RWPE2 (cell line): ENCODE results near the gene ADAMTS16.
A peak's percentile ranks its signal among the peaks of the same experiment; 100 is the strongest.

Experiments
- ATAC-seq: fragments of 200-7000 bp; cut with Tn5 transposase; 3 replicates; pipeline ENCODE4 v1.9.1; 2021; ENCODE audit warnings: low read depth
- DNase-seq: peaks from one replicate; pipeline ENCODE4 v3.0.0-alpha.2; 2020; ENCODE audit warnings: low spot score
- H3K27ac ChIP-seq: fragments of 450-650 bp; 2 replicates; pipeline ENCODE4 v1.5.1; 2017; ENCODE audit warnings: mild to moderate bottlenecking; ENCODE audit not compliant: poor library complexity, severe bottlenecking
- H3K27me3 ChIP-seq: fragments of 250-450 bp; sonication (Bioruptor Pico); 2 replicates; pipeline ENCODE4 v1.5.1; 2021; ENCODE audit warnings: mild to moderate bottlenecking, moderate library complexity; ENCODE audit not compliant: insufficient read depth, poor library complexity, severe bottlenecking
- H3K36me3 ChIP-seq: fragments of 250-450 bp; sonication (Bioruptor Pico); 2 replicates; pipeline ENCODE4 v1.5.1; 2020; ENCODE audit warnings: low read depth, mild to moderate bottlenecking, moderate library complexity
- H3K4me1 ChIP-seq: fragments of 250-450 bp; sonication (Bioruptor Pico); 2 replicates; pipeline ENCODE4 v1.5.1; 2021; ENCODE audit warnings: mild to moderate bottlenecking, moderate library complexity; ENCODE audit not compliant: insufficient read depth, poor library complexity, severe bottlenecking
- H3K4me3 ChIP-seq: fragments of 250-450 bp; sonication (Bioruptor Pico); 2 replicates; pipeline ENCODE4 v1.5.1; 2021; ENCODE audit warnings: mild to moderate bottlenecking, moderate library complexity; ENCODE audit not compliant: severe bottlenecking
- H3K9me3 ChIP-seq: fragments of 250-450 bp; sonication (Bioruptor Pico); 2 replicates; pipeline ENCODE4 v1.5.1; 2021; ENCODE audit warnings: mild to moderate bottlenecking, moderate library complexity; ENCODE audit not compliant: severe bottlenecking
- TF ChIP-seq, protein P1 (sequence below): fragments of 450-650 bp; IDR thresholded peaks from one replicate; pipeline ENCODE4 v1.5.1; 2017; ENCODE audit warnings: mild to moderate bottlenecking, moderate library complexity; ENCODE audit not compliant: poor library complexity, severe bottlenecking

Gene ADAMTS16

DNA sequence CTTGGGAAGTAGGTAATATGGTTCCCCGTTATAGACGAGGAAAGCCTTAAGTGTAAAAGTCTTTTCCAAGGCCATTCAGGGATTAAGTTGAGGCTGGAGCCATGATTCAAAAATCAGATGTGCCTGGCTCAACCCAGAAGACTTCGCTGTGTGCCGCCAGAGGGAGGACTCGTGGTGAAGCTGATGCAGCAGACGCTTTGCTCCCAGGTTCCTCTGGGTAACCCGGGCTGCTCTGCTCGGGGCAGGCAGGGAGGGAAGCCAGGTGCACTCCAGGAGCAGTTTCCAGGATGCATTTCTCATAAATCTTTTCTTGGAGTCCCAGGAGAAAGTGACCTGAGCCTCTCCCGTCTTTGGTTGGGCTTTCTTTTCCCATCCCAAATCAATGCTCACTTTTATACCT, 219.5 kb downstream of the ADAMTS16 start:
- ATAC-seq: no peak
- Histone ChIP-seq H3K4me3 (no peak overlapping the region), H3K27ac (no peak overlapping the region), H3K4me1 (peaks cover 3% of the 10 kb centered on the region), H3K36me3 (no peaks in the 10 kb centered on the region), H3K27me3 (no peaks in the 10 kb centered on the region), H3K9me3 (no peaks in the 10 kb centered on the region)
- TF ChIP-seq, protein P1, sequence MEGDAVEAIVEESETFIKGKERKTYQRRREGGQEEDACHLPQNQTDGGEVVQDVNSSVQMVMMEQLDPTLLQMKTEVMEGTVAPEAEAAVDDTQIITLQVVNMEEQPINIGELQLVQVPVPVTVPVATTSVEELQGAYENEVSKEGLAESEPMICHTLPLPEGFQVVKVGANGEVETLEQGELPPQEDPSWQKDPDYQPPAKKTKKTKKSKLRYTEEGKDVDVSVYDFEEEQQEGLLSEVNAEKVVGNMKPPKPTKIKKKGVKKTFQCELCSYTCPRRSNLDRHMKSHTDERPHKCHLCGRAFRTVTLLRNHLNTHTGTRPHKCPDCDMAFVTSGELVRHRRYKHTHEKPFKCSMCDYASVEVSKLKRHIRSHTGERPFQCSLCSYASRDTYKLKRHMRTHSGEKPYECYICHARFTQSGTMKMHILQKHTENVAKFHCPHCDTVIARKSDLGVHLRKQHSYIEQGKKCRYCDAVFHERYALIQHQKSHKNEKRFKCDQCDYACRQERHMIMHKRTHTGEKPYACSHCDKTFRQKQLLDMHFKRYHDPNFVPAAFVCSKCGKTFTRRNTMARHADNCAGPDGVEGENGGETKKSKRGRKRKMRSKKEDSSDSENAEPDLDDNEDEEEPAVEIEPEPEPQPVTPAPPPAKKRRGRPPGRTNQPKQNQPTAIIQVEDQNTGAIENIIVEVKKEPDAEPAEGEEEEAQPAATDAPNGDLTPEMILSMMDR: no peak
- DNase-seq: no peak

DNA sequence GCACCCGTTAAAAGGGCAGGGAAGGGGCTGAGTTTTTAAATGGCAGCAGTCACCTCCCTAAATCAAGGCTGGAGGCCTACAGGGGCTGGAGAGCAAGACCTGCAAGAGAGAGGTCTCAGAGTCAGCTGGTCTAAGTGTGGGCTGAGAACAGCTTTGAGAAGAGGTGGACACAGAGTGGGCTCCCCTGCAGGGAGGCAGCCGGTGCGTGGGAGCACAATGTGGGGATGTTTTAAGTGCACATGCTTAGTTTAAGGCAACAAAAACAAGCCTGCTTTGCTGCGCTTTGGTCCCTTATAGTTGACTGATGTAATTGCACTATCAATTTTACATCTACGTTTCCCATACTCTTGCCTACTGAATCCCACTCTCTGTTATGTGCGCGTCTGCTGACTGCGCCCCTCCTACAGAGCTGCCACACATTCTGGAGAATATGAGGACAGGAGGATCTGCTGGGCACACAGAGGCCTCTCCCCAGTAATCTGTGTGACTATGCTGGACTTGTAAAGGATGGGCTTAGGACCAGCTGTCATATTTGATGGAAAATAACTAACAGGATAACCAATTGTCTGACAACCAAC, 220.3 kb downstream of the ADAMTS16 start:
- Histone ChIP-seq H3K4me3 (no peak overlapping the region), H3K4me1 (peaks cover 3% of the 10 kb centered on the region), H3K36me3 (no peaks in the 10 kb centered on the region), H3K27me3 (no peaks in the 10 kb centered on the region), H3K9me3 (no peaks in the 10 kb centered on the region), H3K27ac (no peak overlapping the region)
- no peak for ATAC-seq
- no peak for DNase-seq
- TF ChIP-seq, protein P1: no peak

DNA sequence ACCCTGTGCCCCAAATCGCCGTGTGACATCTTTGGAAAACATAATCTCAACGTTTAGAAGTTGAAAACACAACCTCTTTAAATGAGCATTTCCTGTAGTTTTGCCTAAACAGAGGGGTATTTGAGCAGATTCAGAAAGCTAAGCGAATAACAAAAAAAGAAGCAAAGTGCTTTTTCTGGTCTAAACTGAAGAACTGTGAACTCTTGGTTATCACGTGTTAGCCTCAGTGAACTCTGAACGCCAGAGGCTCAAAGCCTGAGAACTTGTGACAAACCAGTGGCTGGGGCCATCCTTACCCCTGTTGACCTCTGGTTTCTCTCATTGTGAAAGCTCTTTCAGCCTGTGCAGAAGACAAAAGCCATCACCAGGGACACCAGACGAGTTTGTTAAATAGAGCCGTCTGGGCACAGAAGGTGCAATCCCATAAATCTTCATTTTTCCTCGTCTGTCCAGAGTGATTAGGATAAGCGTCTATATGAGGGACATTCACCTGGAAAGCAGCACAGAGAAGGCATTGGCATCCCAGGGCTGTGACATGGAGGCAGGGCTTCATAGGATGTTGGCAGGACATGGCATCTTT, 220.9 kb downstream of the ADAMTS16 start:
- no peaks in the 10 kb centered on the region for H3K36me3 ChIP-seq
- no peaks in the 10 kb centered on the region for H3K9me3 ChIP-seq
- DNase-seq (no peak), ATAC-seq (no peak)
- no peak overlapping the region for H3K27ac ChIP-seq
- H3K4me1 ChIP-seq: peaks cover 3% of the 10 kb centered on the region
- TF ChIP-seq, protein P1: no peak
- no peaks in the 10 kb centered on the region for H3K27me3 ChIP-seq
- no peak overlapping the region for H3K4me3 ChIP-seq

- no peaks in the 10 kb centered on the region for H3K36me3 ChIP-seq
- H3K9me3 ChIP-seq: no peaks in the 10 kb centered on the region
- ATAC-seq (peak; percentile 54; the same call in 2 of the 3 replicates), DNase-seq (no peak)
- peaks cover 3% of the 10 kb centered on the region for H3K4me1 ChIP-seq
- no peak overlapping the region for H3K4me3 ChIP-seq
- H3K27ac ChIP-seq: no peak overlapping the region
- H3K27me3 ChIP-seq: no peaks in the 10 kb centered on the region
- TF ChIP-seq, protein P1: no peak
These were observed 222.9 kb downstream of the ADAMTS16 start for GRCh38 chr5:5363045-5363444.

GRCh38 chr5:5364932-5365331, 224.8 kb downstream of the ADAMTS16 start:
- no peak overlapping the region for H3K27ac ChIP-seq
- H3K4me1 ChIP-seq: peaks cover 3% of the 10 kb centered on the region
- TF ChIP-seq, protein P1: no peak
- ATAC-seq (no peak), DNase-seq (no peak)
- no peaks in the 10 kb centered on the region for H3K27me3 ChIP-seq
- no peaks in the 10 kb centered on the region for H3K9me3 ChIP-seq
- no peak overlapping the region for H3K4me3 ChIP-seq
- no peaks in the 10 kb centered on the region for H3K36me3 ChIP-seq
